Measurements from ENCODE around the gene SLIT3.

- TF ChIP-seq, protein P1, sequence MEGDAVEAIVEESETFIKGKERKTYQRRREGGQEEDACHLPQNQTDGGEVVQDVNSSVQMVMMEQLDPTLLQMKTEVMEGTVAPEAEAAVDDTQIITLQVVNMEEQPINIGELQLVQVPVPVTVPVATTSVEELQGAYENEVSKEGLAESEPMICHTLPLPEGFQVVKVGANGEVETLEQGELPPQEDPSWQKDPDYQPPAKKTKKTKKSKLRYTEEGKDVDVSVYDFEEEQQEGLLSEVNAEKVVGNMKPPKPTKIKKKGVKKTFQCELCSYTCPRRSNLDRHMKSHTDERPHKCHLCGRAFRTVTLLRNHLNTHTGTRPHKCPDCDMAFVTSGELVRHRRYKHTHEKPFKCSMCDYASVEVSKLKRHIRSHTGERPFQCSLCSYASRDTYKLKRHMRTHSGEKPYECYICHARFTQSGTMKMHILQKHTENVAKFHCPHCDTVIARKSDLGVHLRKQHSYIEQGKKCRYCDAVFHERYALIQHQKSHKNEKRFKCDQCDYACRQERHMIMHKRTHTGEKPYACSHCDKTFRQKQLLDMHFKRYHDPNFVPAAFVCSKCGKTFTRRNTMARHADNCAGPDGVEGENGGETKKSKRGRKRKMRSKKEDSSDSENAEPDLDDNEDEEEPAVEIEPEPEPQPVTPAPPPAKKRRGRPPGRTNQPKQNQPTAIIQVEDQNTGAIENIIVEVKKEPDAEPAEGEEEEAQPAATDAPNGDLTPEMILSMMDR (IDR thresholded peaks at IDR 0.05; ENCODE audit: insufficient read depth, low read length), result no peak
- TF ChIP-seq, protein P2, sequence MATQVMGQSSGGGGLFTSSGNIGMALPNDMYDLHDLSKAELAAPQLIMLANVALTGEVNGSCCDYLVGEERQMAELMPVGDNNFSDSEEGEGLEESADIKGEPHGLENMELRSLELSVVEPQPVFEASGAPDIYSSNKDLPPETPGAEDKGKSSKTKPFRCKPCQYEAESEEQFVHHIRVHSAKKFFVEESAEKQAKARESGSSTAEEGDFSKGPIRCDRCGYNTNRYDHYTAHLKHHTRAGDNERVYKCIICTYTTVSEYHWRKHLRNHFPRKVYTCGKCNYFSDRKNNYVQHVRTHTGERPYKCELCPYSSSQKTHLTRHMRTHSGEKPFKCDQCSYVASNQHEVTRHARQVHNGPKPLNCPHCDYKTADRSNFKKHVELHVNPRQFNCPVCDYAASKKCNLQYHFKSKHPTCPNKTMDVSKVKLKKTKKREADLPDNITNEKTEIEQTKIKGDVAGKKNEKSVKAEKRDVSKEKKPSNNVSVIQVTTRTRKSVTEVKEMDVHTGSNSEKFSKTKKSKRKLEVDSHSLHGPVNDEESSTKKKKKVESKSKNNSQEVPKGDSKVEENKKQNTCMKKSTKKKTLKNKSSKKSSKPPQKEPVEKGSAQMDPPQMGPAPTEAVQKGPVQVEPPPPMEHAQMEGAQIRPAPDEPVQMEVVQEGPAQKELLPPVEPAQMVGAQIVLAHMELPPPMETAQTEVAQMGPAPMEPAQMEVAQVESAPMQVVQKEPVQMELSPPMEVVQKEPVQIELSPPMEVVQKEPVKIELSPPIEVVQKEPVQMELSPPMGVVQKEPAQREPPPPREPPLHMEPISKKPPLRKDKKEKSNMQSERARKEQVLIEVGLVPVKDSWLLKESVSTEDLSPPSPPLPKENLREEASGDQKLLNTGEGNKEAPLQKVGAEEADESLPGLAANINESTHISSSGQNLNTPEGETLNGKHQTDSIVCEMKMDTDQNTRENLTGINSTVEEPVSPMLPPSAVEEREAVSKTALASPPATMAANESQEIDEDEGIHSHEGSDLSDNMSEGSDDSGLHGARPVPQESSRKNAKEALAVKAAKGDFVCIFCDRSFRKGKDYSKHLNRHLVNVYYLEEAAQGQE (IDR thresholded peaks at IDR 0.05; ENCODE audit: insufficient replicate concordance, low read depth), result no peak
- TF ChIP-seq POLR2AphosphoS5 (IDR thresholded peaks at IDR 0.05; ENCODE audit: low read depth) (no peak), SPI1 (IDR thresholded peaks at IDR 0.05; ENCODE audit: borderline replicate concordance, low read depth) (no peak), GABPA (IDR thresholded peaks at IDR 0.05; ENCODE audit: low read depth) (no peak)
These were observed 275.4 kb downstream of the SLIT3 start for GRCh38 chr5:169025491-169025890.
